OCI-LY1 (cell line): ENCODE measurements around the gene EEF1AKMT2.

Experiments used
- EZH2 ChIP-seq: fragments of 200-600 bp; sonication (generic), shearing (Covaris generic); IDR thresholded peaks from 2 replicates; pipeline ENCODE4 v1.8.0; 2017; ENCODE audit warnings: borderline replicate concordance, mixed run types, mild to moderate bottlenecking, antibody characterized with exemption, low read length, moderate library complexity, mixed read lengths
- TF ChIP-seq, protein P1 (sequence below): fragments of 200-600 bp; sonication (generic), shearing (Covaris generic); IDR thresholded peaks from 2 replicates; pipeline ENCODE4 v1.5.1; 2017; ENCODE audit warnings: mild to moderate bottlenecking, antibody characterized with exemption, low read length, moderate library complexity, mixed read lengths

- TF ChIP-seq, protein P1, sequence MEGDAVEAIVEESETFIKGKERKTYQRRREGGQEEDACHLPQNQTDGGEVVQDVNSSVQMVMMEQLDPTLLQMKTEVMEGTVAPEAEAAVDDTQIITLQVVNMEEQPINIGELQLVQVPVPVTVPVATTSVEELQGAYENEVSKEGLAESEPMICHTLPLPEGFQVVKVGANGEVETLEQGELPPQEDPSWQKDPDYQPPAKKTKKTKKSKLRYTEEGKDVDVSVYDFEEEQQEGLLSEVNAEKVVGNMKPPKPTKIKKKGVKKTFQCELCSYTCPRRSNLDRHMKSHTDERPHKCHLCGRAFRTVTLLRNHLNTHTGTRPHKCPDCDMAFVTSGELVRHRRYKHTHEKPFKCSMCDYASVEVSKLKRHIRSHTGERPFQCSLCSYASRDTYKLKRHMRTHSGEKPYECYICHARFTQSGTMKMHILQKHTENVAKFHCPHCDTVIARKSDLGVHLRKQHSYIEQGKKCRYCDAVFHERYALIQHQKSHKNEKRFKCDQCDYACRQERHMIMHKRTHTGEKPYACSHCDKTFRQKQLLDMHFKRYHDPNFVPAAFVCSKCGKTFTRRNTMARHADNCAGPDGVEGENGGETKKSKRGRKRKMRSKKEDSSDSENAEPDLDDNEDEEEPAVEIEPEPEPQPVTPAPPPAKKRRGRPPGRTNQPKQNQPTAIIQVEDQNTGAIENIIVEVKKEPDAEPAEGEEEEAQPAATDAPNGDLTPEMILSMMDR: no peak
- TF ChIP-seq EZH2: no peak
These were observed 28.4 kb upstream of the EEF1AKMT2 start for GRCh38 chr10:124820121-124820520.
